ENCODE measurements around the gene GBP5. TPM values are rescaled to one million over a fixed set of nuclear protein-coding genes. Genes with fewer than 3 reads are reported as not detected.

GBP5 gene
- total RNA-seq = not detected

GRCh38 chr1:89272269-89273041 is at the start of gene GBP5:
GBP5 (minus strand) TSS chr1:89272860; CDS start chr1:89269555, 3,305 bp downstream.

Other genes starting within 250 kb of the GBP5 start
- 0.31 TPM for gene GBP3, start 250.0 kb downstream of the GBP5 start, total RNA-seq
- gene GBP1, start 207.7 kb downstream of the GBP5 start, total RNA-seq = 0.63 TPM
- not detected for gene GBP2, start 146.7 kb downstream of the GBP5 start, total RNA-seq
- gene GBP7, start 96.9 kb downstream of the GBP5 start, total RNA-seq = not detected
- 1.3 TPM for gene GBP4, start 73.9 kb downstream of the GBP5 start, total RNA-seq
- 0.31 TPM for gene GBP6, start 91.2 kb upstream of the GBP5 start, total RNA-seq

Measured in parietal lobe (tissue), 1 donor.